Measurements from ENCODE around the gene CDT1. TPM values are rescaled to one million over a fixed set of nuclear protein-coding genes. Genes with fewer than 3 reads are reported as not detected.
"Not testable (repeated sequence)": the region's sequence is repeated elsewhere in the genome, so short reads cannot be mapped to it uniquely, and the experiment has no call there.

CDT1 gene
- total RNA-seq, 4 donors from 2014 or later = 7.9 to 28.1 (median 10.1) TPM

- DNase-seq = no peak
- TF ChIP-seq CTCF (IDR thresholded peaks at IDR 0.05) = no peak
- no peak for TF ChIP-seq POLR2A (IDR thresholded peaks at IDR 0.05)
- H3K9me3 ChIP-seq = no peaks in the 10 kb centered on the region
Observed at GRCh38 chr16:88820385-88821025, 16.9 kb downstream of the CDT1 start.

GRCh38 chr16:88821168-88821850 lies 17.7 kb downstream of the CDT1 start:
- Histone ChIP-seq H3K4me1 (peaks cover 0 to 4% (median under 1%) of the 10 kb centered on the region in 4 donors), H3K36me3 (peaks cover 0 to 29% (median 0%) of the 10 kb centered on the region in 3 donors), H3K27ac (no peak overlapping the region), H3K27me3 (no peaks in the 10 kb centered on the region), H3K9me3 (no peaks in the 10 kb centered on the region), H3K4me3 (no peak overlapping the region)
- DNase-seq = no peak
- TF ChIP-seq POLR2A (IDR thresholded peaks at IDR 0.05) (no peak), CTCF (IDR thresholded peaks at IDR 0.05) (no peak)

More at GRCh38 chr16:88820385-88821025, 16.9 kb downstream of the CDT1 start:
- peaks cover 0 to under 1% (median 0%) of the 10 kb centered on the region in 4 donors for H3K4me1 ChIP-seq
- peaks cover 0 to 28% (median 0%) of the 10 kb centered on the region in 3 donors for H3K36me3 ChIP-seq
- no peak overlapping the region for H3K27ac ChIP-seq
- H3K4me3 ChIP-seq = no peak overlapping the region
- no peaks in the 10 kb centered on the region for H3K27me3 ChIP-seq

DNA sequence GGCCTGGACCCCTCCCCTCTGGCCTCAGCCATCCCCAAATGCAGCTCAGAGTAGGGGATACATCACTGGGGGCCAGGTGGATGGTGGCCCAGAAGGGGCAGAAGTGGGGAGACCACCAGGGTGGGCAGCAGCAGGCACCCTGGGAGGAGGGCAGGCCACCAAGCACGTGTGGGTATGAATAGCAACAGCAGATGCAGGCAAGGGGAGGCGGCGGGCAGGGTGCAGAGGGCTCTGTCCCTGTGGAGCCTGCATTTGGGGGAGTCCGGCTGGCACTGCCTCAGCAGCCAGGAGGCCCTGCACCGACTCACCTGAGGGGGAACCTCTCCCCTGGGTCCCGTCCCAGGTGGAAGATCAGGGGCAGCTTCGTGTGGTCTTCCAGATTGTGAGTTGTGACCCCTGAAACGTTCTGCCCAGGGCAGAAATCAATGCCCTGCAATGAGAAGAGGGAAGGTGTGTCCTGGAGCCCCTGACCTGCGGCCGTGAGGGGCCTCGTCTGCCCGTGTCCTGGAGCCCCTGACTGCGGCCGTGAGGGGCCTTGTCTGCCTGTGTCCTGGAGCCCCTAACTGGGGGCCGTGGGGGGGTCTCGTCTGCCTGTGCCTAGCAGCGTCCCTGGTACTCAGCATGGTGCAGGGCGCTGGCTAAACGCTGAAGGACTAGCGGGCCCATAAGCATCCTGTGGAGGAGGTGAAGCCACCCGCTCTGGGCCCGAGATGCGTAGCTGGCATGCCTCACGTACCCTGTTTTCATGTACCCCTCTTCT lies 18.9 kb downstream of the CDT1 start:
- Histone ChIP-seq H3K4me3 (no peak overlapping the region), H3K36me3 (peaks cover 0 to 38% (median 0%) of the 10 kb centered on the region in 3 donors), H3K4me1 (peaks cover 0 to 9% (median 2%) of the 10 kb centered on the region in 4 donors), H3K27ac (no peak overlapping the region), H3K9me3 (no peaks in the 10 kb centered on the region), H3K27me3 (no peaks in the 10 kb centered on the region)
- no peak for TF ChIP-seq CTCF (IDR thresholded peaks at IDR 0.05)
- TF ChIP-seq POLR2A (IDR thresholded peaks at IDR 0.05) = no peak
- DNase-seq = no peak

DNA sequence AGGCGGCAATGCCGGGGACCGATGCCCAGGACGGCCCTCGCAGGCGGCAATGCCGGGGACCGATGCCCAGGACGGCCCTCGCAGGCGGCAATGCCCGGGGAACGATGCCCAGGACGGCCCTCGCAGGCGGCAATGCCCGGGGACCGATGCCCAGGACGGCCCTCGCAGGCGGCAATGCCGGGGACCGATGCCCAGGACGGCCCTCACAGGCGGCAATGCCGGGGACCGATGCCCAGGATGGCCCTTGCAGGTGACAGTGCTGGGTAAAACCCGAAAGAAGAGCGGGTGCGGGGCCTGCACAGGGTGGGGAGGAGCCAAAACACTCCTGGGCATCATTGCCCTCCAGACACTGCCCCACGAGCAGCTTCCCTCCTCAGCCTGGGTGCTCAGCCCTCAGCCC lies 20.1 kb downstream of the CDT1 start:
- not testable (repeated sequence) for H3K27me3 ChIP-seq, H3K4me1 ChIP-seq, DNase-seq, H3K27ac ChIP-seq, H3K9me3 ChIP-seq, H3K4me3 ChIP-seq
- H3K36me3 ChIP-seq = peaks cover 0 to 47% (median 0%) of the 10 kb centered on the region in 3 donors

DNA sequence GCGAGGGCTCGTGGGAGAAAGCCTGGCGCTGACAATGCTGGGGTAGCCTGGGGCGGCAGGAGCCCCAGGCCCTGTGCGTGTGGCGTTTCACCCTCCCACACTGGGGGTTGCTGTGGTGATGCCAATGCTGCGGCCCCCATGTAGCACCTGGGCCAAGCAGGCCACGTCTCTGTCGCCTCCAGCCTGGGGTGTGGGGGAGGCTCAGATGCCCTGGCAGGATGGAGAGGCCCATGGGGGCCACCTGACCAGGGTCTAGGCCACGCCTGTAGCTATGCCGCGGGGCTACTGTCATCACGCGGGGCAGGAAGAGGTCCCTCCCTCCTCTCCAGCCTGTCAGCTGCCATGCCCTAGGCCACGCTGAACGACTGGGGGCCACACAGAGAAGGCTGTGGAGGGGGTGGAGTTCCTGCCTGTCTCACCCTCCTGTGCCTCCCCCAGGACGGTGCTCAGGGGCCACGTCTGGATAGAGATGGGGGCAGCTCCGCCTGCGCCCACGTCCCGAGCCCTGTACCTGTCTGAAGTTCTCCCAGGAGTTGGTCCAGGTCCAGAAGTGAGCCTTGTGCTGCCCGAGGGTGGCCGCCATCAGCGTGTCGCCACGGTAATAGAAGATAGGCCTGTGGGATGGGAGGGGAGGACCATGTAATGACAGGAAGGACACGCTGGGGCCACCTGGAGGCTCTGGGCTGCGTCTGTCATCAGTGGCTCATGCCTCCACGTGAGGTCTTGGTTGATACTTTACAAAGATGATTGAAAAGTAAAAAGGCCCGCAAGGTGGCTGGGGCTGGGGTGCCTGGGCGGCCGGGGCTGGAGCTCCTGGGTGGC lies 20.9 kb downstream of the CDT1 start:
- Histone ChIP-seq H3K27me3 (no peaks in the 10 kb centered on the region), H3K4me3 (no peak overlapping the region), H3K9me3 (no peaks in the 10 kb centered on the region), H3K4me1 (peaks cover 0 to 9% (median 2%) of the 10 kb centered on the region in 4 donors), H3K27ac (no peak overlapping the region), H3K36me3 (peaks cover 0 to 55% (median 0%) of the 10 kb centered on the region in 3 donors)
- TF ChIP-seq CTCF (IDR thresholded peaks at IDR 0.05) (no peak), POLR2A (IDR thresholded peaks at IDR 0.05) (no peak)
- DNase-seq = no peak

Measured in Peyer's patch (tissue), 4 donors.